ENCODE results near the gene NRIP1. TPM values are rescaled to one million over a fixed set of nuclear protein-coding genes. Genes with fewer than 3 reads are reported as not detected.

The NRIP1 gene
- total RNA-seq, 4 donors from 2014 or later = 15.9 to 21.6 (median 16.9) TPM

GRCh38 chr21:14975136-14975919, 89.5 kb downstream of the NRIP1 start:
- no peak overlapping the region for H3K4me3 ChIP-seq (ENCODE audit: low read depth, poor library complexity, severe bottlenecking)
- intact Hi-C loops (cut with DNase I; ENCODE audit: low total_unique reads) = no loop called here
- no peak for DNase-seq (ENCODE audit: low spot score in 2 of 2)
- 73 to 75% methylated on average over 6 of the region's 6 CpGs for WGBS, 2 donors
- no peak for TF ChIP-seq POLR2A (IDR thresholded peaks at IDR 0.05)
- TF ChIP-seq CTCF (IDR thresholded peaks at IDR 0.05) = no peak

- no peak overlapping the region for H3K4me3 ChIP-seq (ENCODE audit: low read depth, poor library complexity, severe bottlenecking)
- TF ChIP-seq CTCF (IDR thresholded peaks at IDR 0.05) = no peak
- TF ChIP-seq POLR2A (IDR thresholded peaks at IDR 0.05) = no peak
- WGBS, 2 donors = 98 to 100% methylated on average over 6 of the region's 6 CpGs
- no peak for DNase-seq (ENCODE audit: low spot score in 2 of 2)
- intact Hi-C loops (cut with DNase I; ENCODE audit: low total_unique reads) = no loop called here
Observed at GRCh38 chr21:14972678-14973077, 92.1 kb downstream of the NRIP1 start.

GRCh38 chr21:14968821-14969220, 96.0 kb downstream of the NRIP1 start:
- WGBS, 2 donors = 76 to 83% methylated on average over 1 of the region's 1 CpG
- DNase-seq (ENCODE audit: low spot score in 2 of 2) = no peak
- H3K4me3 ChIP-seq (ENCODE audit: low read depth, poor library complexity, severe bottlenecking) = no peak overlapping the region
- intact Hi-C loops (cut with DNase I; ENCODE audit: low total_unique reads) = no loop called here
- TF ChIP-seq POLR2A (IDR thresholded peaks at IDR 0.05) (no peak), CTCF (IDR thresholded peaks at IDR 0.05) (no peak)

- intact Hi-C loops (cut with DNase I; ENCODE audit: low total_unique reads) = no loop called here
- no peak for DNase-seq (ENCODE audit: low spot score in 2 of 2)
- no peak overlapping the region for H3K4me3 ChIP-seq (ENCODE audit: low read depth, poor library complexity, severe bottlenecking)
- TF ChIP-seq CTCF (IDR thresholded peaks at IDR 0.05) = no peak
- no peak for TF ChIP-seq POLR2A (IDR thresholded peaks at IDR 0.05)
- 91 to 93% methylated on average over 5 of the region's 5 CpGs for WGBS, 2 donors
Observed at GRCh38 chr21:14968029-14968428, 96.8 kb downstream of the NRIP1 start.

GRCh38 chr21:14964621-14965020, 100.2 kb downstream of the NRIP1 start:
- no peak overlapping the region for H3K4me3 ChIP-seq (ENCODE audit: low read depth, poor library complexity, severe bottlenecking)
- intact Hi-C loops (cut with DNase I; ENCODE audit: low total_unique reads) = loop anchor here (5.0 kb wide), 1 partner anchor 472 kb away; no protein-coding TSS in a partner anchor
- TF ChIP-seq CTCF (IDR thresholded peaks at IDR 0.05) (no peak), POLR2A (IDR thresholded peaks at IDR 0.05) (no peak)
- no peak for DNase-seq (ENCODE audit: low spot score in 2 of 2)
- 92 to 94% methylated on average over 6 of the region's 6 CpGs for WGBS, 2 donors

Measured in lower leg skin (tissue), 4 donors.